Nephron (organoid): ENCODE data around the gene IQCK.

Source experiments
- H3K27ac Mint-ChIP-seq, 3 experiments: 2 replicates each; pipeline ENCODE4 v1.8.0; 2020; ENCODE audit warnings: mixed read lengths in 3 of 3, mild to moderate bottlenecking in 2 of 3, moderate library complexity in 1 of 3
- H3K27me3 Mint-ChIP-seq: 2 replicates; pipeline ENCODE4 v1.8.0; 2021; ENCODE audit warnings: low read depth, mild to moderate bottlenecking, moderate library complexity, mixed read lengths
- H3K36me3 Mint-ChIP-seq: 2 replicates; pipeline ENCODE4 v1.8.0; 2020; ENCODE audit warnings: low read depth, mixed read lengths
- H3K4me1 Mint-ChIP-seq: 2 replicates; pipeline ENCODE4 v1.8.0; 2020; ENCODE audit warnings: mixed read lengths
- H3K4me3 Mint-ChIP-seq, 3 experiments: 2 replicates each; pipeline ENCODE4 v1.8.0; 2020; ENCODE audit warnings: mild to moderate bottlenecking in 3 of 3, mixed read lengths in 3 of 3, moderate library complexity in 2 of 3
- H3K9me3 Mint-ChIP-seq: 2 replicates; pipeline ENCODE4 v1.8.0; 2020; ENCODE audit warnings: mixed read lengths
- CTCF ChIP-seq, 3 experiments: fragments of 200-600 bp; sonication (generic); IDR thresholded peaks; one replicate each; pipeline ENCODE4 v1.5.0; 2021; ENCODE audit warnings: antibody characterized with exemption in 3 of 3; ENCODE audit not compliant: unreplicated experiment in 3 of 3

Gene IQCK

GRCh38 chr16:19735074-19735867 is 17.2 kb downstream of the IQCK start:
- Mint-ChIP-seq H3K9me3 (no peaks in the 10 kb centered on the region), H3K27ac (peak overlapping the region in 1 of 3 experiments; percentile 22), H3K27me3 (no peaks in the 10 kb centered on the region), H3K36me3 (peaks cover 75% of the 10 kb centered on the region), H3K4me3 (no peak overlapping the region), H3K4me1 (peaks cover 13% of the 10 kb centered on the region)
- TF ChIP-seq CTCF (IDR thresholded peaks at IDR 0.05; ENCODE audit: unreplicated experiment in 3 of 3): no peak

- peaks cover 57% of the 10 kb centered on the region for H3K36me3 Mint-ChIP-seq
- no peak for TF ChIP-seq CTCF (IDR thresholded peaks at IDR 0.05; ENCODE audit: unreplicated experiment in 3 of 3)
- H3K27me3 Mint-ChIP-seq: peaks cover 3% of the 10 kb centered on the region
- no peak overlapping the region for H3K4me3 Mint-ChIP-seq
- peak overlapping the region in 1 of 3 experiments; percentile 1 for H3K27ac Mint-ChIP-seq
- H3K9me3 Mint-ChIP-seq: no peaks in the 10 kb centered on the region
- H3K4me1 Mint-ChIP-seq: peaks cover 13% of the 10 kb centered on the region
Measured at GRCh38 chr16:19737306-19738038, 19.4 kb downstream of the IQCK start.

GRCh38 chr16:19741354-19741753 is 23.3 kb downstream of the IQCK start:
- no peak overlapping the region for H3K4me3 Mint-ChIP-seq
- H3K27me3 Mint-ChIP-seq: peaks cover 3% of the 10 kb centered on the region
- no peak for TF ChIP-seq CTCF (IDR thresholded peaks at IDR 0.05; ENCODE audit: unreplicated experiment in 3 of 3)
- no peaks in the 10 kb centered on the region for H3K9me3 Mint-ChIP-seq
- no peak overlapping the region for H3K27ac Mint-ChIP-seq
- H3K4me1 Mint-ChIP-seq: peaks cover 26% of the 10 kb centered on the region
- H3K36me3 Mint-ChIP-seq: peaks cover 31% of the 10 kb centered on the region

- no peak for TF ChIP-seq CTCF (IDR thresholded peaks at IDR 0.05; ENCODE audit: unreplicated experiment in 3 of 3)
- peaks cover 15% of the 10 kb centered on the region for H3K36me3 Mint-ChIP-seq
- H3K9me3 Mint-ChIP-seq: no peaks in the 10 kb centered on the region
- H3K27me3 Mint-ChIP-seq: peaks cover 3% of the 10 kb centered on the region
- H3K4me1 Mint-ChIP-seq: peaks cover 35% of the 10 kb centered on the region
- H3K4me3 Mint-ChIP-seq: no peak overlapping the region
- peak overlapping the region; percentile 64 to 89 (median 71) for H3K27ac Mint-ChIP-seq
Measured at GRCh38 chr16:19743816-19744159, 25.7 kb downstream of the IQCK start.

GRCh38 chr16:19744670-19745069 is 26.6 kb downstream of the IQCK start:
- Mint-ChIP-seq H3K27me3 (peaks cover 3% of the 10 kb centered on the region), H3K4me1 (peaks cover 43% of the 10 kb centered on the region), H3K27ac (peak overlapping the region in 1 of 3 experiments; percentile 60), H3K4me3 (no peak overlapping the region), H3K36me3 (peaks cover 8% of the 10 kb centered on the region), H3K9me3 (no peaks in the 10 kb centered on the region)
- TF ChIP-seq CTCF (IDR thresholded peaks at IDR 0.05; ENCODE audit: unreplicated experiment in 3 of 3): no peak
